GM12873 (cell line): ENCODE results near the gene ARHGEF1.

Source experiments
- CTCF ChIP-seq: IDR thresholded peaks from 2 replicates; pipeline ENCODE4 v1.5.1; 2012; ENCODE audit warnings: low read depth, mild to moderate bottlenecking, moderate library complexity, low read length, control low read depth; ENCODE audit not compliant: insufficient read depth; ENCODE audit errors: missing control alignments

Gene ARHGEF1

DNA sequence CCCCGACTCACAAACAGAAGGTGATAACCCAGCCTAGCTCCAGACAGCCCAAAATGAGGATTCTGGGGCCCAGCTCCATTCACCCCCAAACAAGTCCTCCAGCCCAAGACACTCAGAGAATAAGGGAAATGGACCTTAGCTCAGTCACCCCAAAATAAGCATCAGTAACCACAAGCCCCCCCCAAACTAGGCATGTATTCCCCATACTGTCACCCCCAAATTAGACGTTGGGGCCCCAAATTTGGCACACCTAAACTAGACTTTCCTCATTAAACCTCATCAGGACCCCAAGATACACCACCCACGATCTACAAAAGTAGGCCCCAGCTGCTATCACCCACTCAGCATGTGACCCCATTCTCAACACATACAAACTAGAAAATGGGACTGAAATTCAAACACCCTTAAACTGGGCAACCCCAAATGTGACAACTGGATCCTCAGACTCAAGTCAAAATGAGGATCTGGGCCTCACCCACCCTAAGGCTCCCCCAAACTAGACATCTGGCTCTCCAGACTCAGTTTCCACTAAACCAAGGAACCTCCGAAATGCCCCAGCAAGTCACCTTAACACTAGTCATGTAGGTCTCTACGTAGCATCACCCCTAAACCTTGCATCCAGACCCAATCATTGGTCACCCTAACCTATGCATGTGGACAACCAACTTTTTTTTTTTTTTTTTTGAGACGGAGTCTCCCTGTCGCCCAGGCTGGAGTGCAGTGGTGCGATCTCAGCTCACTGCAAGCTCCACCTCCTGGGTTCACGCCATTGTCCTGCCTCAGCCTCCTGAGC is 58.6 kb downstream of the ARHGEF1 start:
- TF ChIP-seq CTCF: no peak

DNA sequence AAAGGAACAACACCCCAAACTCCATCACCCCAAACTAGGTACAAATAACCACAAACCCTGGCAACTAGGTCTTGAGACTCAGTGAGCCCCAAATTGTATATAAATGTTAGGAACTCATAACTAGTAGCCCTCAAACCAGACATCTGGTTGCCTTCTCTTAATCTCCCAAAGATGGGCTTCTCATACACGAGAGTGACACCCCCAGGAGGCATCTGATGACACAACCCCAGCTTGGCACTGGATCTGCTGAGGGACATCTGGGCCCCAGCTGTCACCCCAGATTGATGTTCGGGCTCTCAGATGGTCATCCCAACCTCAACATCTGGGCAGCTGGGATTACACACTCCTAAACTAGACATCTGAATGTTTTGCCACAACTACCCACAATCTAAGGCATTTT is 61.4 kb downstream of the ARHGEF1 start:
- no peak for TF ChIP-seq CTCF

DNA sequence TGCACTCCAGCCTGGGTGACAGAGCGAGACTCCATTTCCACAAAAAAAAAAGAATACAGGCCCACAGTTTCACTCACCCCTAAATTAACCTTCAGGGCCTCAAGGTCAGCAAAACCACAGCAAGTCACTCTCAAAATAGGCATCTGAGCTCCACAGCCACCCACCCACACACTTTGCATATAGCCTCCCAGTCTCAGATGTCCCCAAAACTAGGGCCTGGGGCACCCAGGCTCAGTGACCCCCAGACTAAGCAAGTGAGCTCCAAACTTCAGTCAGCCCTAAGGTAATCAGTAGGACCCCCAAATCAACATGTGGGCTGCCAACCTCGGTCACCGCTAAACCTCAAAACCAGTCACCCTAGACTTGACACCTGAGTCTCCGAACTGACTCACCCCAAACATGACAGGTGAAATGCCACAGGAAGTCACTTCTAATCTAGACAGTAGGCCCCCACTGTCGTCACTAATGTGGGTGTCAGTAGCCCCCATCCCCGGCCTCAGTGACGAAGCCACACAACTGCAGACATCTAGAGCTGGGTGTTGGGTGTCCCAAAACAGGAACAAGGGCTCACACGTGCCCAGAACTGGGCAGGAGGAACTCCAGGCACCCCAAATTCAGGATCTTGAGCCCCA is 62.3 kb downstream of the ARHGEF1 start:
- no peak for TF ChIP-seq CTCF

- no peak for TF ChIP-seq CTCF
Observed at GRCh38 chr19:41947091-41947490, 64.1 kb downstream of the ARHGEF1 start.

- TF ChIP-seq CTCF: peak; percentile 100
Observed at GRCh38 chr19:41951686-41952172, 68.7 kb downstream of the ARHGEF1 start.

- TF ChIP-seq CTCF: no peak
Observed at GRCh38 chr19:41955521-41955920, 72.5 kb downstream of the ARHGEF1 start.

DNA sequence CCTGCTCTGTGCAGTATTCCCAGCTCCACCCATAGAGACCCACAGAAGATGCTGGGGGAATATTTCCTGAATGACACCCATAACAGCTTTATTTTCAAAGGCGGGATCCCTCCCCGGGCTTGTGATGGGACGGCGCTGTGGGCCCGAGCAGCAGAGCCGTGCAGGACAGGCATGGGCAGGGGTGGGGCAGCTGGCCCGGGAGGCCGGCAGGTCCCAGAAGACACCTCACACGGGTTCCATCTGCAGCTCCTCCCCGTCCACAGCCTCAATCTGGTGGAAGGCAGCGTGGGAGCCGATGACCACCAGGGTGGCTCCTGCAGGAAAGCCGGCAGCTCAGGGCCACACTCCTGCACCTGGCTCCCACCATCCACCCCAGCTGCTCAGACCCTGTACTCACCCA is 73.6 kb downstream of the ARHGEF1 start:
- TF ChIP-seq CTCF: no peak
